Measurements from ENCODE around the gene C14orf180. TPM values are rescaled to one million over a fixed set of nuclear protein-coding genes. Genes with fewer than 3 reads are reported as not detected.
"Not testable (repeated sequence)": the region's sequence is repeated elsewhere in the genome, so short reads cannot be mapped to it uniquely, and the experiment has no call there.

The C14orf180 gene
- total RNA-seq, 1 donor from 2014 or later, result 44.1 TPM

- H3K4me1 ChIP-seq, result peaks cover 64% of the 10 kb centered on the region
- intact Hi-C loops (cut with micrococcal nuclease), result no loop called here
Measured at GRCh38 chr14:104578321-104578720, 1.2 kb upstream of the C14orf180 start.

GRCh38 chr14:104579939-104580338 is 375 bp downstream of the C14orf180 start:
- Histone ChIP-seq H3K27me3 (ENCODE audit: low read depth) (peaks cover 83% of the 10 kb centered on the region), H3K4me3 (peak overlapping the region; percentile 73), H3K4me1 (peaks cover 75% of the 10 kb centered on the region), H3K27ac (replicated peaks) (peak overlapping the region; percentile 95)
- H3K36me3 ChIP-seq; intact Hi-C loops (cut with micrococcal nuclease); H3K9me3 ChIP-seq (replicated peaks); DNase-seq: not testable (repeated sequence)

More at GRCh38 chr14:104578321-104578720, 1.2 kb upstream of the C14orf180 start:
- H3K27me3 ChIP-seq (ENCODE audit: low read depth), result peaks cover 68% of the 10 kb centered on the region
- H3K27ac ChIP-seq (replicated peaks), result no peak overlapping the region
- H3K9me3 ChIP-seq (replicated peaks), result no peaks in the 10 kb centered on the region
- DNase-seq, result no peak
- H3K4me3 ChIP-seq, result no peak overlapping the region
- TF ChIP-seq CTCF (IDR thresholded peaks at IDR 0.05; ENCODE audit: borderline replicate concordance), result no peak
- no peaks in the 10 kb centered on the region for H3K36me3 ChIP-seq

- Histone ChIP-seq H3K9me3 (replicated peaks) (no peaks in the 10 kb centered on the region), H3K4me3 (peak overlapping the region; percentile 73), H3K27ac (replicated peaks) (peak overlapping the region; percentile 95), H3K27me3 (ENCODE audit: low read depth) (peaks cover 78% of the 10 kb centered on the region), H3K36me3 (no peaks in the 10 kb centered on the region), H3K4me1 (peaks cover 85% of the 10 kb centered on the region)
- DNase-seq, result peak; percentile 84
- TF ChIP-seq CTCF (IDR thresholded peaks at IDR 0.05; ENCODE audit: borderline replicate concordance), result no peak
- intact Hi-C loops (cut with micrococcal nuclease), result no loop called here
Measured at GRCh38 chr14:104580961-104581360, 1.4 kb downstream of the C14orf180 start.

GRCh38 chr14:104581521-104581920 is 2.0 kb downstream of the C14orf180 start:
- intact Hi-C loops (cut with micrococcal nuclease), result no loop called here
- peak overlapping the region; percentile 73 for H3K4me3 ChIP-seq
- no peak for DNase-seq
- peaks cover 89% of the 10 kb centered on the region for H3K4me1 ChIP-seq
- no peaks in the 10 kb centered on the region for H3K36me3 ChIP-seq
- peak overlapping the region; percentile 95 for H3K27ac ChIP-seq (replicated peaks)
- peaks cover 72% of the 10 kb centered on the region for H3K27me3 ChIP-seq (ENCODE audit: low read depth)
- no peaks in the 10 kb centered on the region for H3K9me3 ChIP-seq (replicated peaks)
- TF ChIP-seq CTCF (IDR thresholded peaks at IDR 0.05; ENCODE audit: borderline replicate concordance), result no peak

- Histone ChIP-seq H3K27ac (replicated peaks) (peak overlapping the region; percentile 95), H3K4me1 (peaks cover 89% of the 10 kb centered on the region), H3K36me3 (peaks cover under 1% of the 10 kb centered on the region), H3K4me3 (peak overlapping the region; percentile 73), H3K9me3 (replicated peaks) (no peaks in the 10 kb centered on the region), H3K27me3 (ENCODE audit: low read depth) (peaks cover 72% of the 10 kb centered on the region)
- no peak for TF ChIP-seq CTCF (IDR thresholded peaks at IDR 0.05; ENCODE audit: borderline replicate concordance)
- intact Hi-C loops (cut with micrococcal nuclease), result no loop called here
- DNase-seq, result peak; percentile 81
Measured at GRCh38 chr14:104582005-104582404, 2.4 kb downstream of the C14orf180 start.

GRCh38 chr14:104582662-104583061 is 3.1 kb downstream of the C14orf180 start:
- Histone ChIP-seq H3K27me3 (ENCODE audit: low read depth) (peaks cover 72% of the 10 kb centered on the region), H3K4me3 (peak overlapping the region; percentile 73), H3K4me1 (peaks cover 89% of the 10 kb centered on the region), H3K27ac (replicated peaks) (peak overlapping the region; percentile 95), H3K36me3 (peaks cover 7% of the 10 kb centered on the region), H3K9me3 (replicated peaks) (no peaks in the 10 kb centered on the region)
- intact Hi-C loops (cut with micrococcal nuclease), result no loop called here
- peak; percentile 88 for DNase-seq
- TF ChIP-seq CTCF (IDR thresholded peaks at IDR 0.05; ENCODE audit: borderline replicate concordance), result no peak
